B cell (primary cell): Measurements from ENCODE around the gene ZNF618.
"Not testable (repeated sequence)": the region's sequence is repeated elsewhere in the genome, so short reads cannot be mapped to it uniquely, and the experiment has no call there.

Experiments
- CTCF ChIP-seq: fragments of 200-600 bp; IDR thresholded peaks from one replicate; pipeline ENCODE4 v1.8.0; 2022; ENCODE audit warnings: antibody characterized with exemption, mild to moderate bottlenecking
- EZH2 ChIP-seq: IDR thresholded peaks from 2 replicates; pipeline ENCODE4 v1.6.1; 2012; ENCODE audit warnings: borderline replicate concordance, low read depth, mild to moderate bottlenecking, moderate library complexity, low read length; ENCODE audit not compliant: insufficient read depth, poor library complexity, severe bottlenecking

- TF ChIP-seq CTCF, EZH2: not testable (repeated sequence)
Observed at GRCh38 chr9:113997064-113997463, 121.0 kb downstream of the ZNF618 start.
